ENCODE measurements around the gene CAMK2D.

The CAMK2D gene

DNA sequence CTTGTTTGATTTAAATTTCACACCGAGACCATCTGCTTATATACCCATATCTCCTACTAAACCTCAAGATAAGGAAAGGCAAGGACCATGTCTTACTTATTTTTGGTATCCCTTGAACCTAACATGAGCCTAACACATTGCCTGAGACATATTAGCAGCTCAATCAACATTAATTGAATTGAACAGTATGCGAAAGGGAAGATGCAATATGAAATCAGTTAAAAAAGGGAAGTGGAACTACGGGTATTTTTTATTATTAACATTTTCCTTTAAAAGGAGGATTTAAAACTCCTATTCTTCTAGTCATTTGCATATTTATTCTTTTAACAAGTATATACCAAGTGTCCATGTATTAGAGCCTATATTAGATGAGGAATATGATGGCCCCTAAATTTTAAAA is 197.0 kb downstream of the CAMK2D start:
- DNase-seq (ENCODE audit: low read depth) = no peak

DNA sequence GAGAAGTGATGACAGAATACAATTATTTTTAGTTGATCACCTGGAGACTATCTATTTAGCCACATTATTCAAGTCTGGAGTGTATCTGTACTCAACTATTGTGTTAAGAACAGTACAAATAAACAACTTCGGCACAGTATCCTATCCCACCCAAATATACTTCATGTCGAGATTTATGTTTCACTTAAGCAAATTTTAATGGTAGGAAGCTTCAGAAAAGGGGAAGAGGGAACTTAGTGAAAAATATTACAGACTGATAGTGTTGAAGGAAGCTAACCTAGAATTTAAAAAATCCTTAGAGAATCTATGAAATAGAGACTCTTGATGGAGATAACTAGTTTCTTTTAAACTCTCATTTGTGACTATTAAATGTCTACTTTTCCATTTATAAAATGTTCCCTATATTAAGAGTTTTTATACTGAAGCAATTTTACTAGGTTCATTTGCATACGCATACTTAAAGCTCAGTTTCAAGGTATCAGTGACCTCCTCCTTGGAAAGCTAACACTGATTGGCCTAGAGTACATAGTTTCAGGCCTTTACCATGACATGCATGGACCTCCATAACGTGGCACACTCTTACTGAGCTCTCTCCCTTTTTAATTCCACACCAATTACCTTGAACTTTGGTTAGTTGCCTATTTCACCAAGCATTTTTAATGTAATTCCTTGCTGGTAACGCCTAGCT is 197.7 kb downstream of the CAMK2D start:
- DNase-seq (ENCODE audit: low read depth) = no peak

DNA sequence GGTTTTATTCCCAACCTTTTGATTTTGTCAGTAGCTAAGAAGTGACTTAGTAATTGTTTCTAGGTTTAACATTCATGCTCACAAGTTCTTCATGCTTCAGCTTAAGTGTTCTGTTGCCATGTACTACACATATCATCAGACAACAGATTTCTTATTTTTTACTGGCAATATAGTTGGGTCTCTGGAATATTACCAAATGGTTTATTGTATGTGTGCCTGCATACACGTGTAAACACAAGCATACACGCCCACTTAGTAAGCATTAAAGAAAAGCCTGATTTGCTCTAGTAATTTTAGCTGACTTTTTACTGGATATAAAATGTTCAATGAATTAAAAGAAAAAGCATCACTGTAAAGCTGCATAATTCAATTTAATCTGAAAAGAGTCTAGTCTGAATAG is 199.8 kb downstream of the CAMK2D start:
- no peak for DNase-seq (ENCODE audit: low read depth)

DNA sequence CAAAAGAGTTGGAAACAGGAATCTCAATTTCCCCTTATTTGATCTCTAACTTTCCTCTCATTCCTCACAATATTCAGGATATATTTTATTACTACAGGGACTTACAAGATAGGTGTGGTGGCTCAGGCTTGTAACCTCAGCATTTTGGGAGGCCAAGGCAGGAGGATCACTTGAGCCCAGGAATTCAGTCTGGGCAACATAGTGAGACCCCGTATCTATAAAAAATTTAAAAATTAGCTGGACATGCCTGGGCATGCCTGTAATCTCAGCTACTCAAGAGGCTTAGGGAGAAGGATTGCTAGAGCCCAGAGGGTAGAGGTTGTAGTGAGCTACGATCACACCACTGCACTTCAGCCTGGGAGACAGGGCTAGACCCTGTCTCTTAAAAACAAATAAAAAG is 200.4 kb downstream of the CAMK2D start:
- DNase-seq (ENCODE audit: low read depth) = no peak

DNA sequence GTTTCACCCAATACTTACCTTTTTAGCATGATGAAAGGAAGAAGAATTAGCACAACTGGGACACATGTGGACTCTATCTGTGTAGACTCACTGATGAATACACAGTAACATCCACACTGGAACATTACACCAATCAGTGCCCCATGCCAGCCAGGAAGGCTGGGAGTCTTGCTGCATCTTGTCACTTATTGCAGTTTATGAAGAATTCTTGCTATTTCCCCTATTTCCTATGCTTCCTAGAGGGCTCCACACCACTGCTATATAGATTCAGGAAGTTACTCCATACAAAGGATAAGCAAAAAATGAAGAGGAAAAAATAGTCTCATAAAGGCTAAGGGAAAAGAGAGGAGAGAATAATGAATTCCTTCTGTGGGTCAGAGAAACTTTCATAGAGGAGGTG is 201.0 kb downstream of the CAMK2D start:
- no peak for DNase-seq (ENCODE audit: low read depth)

DNA sequence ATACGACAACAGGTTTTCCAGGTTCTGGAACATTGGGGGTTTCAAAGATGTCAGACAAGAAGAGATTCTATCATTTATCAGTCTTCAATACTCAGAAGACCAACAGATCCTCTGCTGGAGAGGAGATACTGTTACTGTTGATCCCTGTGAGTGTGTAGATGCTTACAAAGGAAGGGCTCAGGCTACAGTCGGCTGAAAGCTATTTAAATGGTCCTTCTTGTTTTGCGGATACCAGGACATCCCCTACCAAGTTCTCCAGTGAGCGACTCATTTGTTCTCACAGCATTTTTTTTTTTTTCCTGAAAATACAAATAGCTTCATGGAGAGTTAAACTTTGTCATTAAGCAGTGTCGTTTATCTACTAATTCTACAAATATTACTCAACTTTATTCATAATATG is 201.6 kb downstream of the CAMK2D start:
- no peak for DNase-seq (ENCODE audit: low read depth)

DNA sequence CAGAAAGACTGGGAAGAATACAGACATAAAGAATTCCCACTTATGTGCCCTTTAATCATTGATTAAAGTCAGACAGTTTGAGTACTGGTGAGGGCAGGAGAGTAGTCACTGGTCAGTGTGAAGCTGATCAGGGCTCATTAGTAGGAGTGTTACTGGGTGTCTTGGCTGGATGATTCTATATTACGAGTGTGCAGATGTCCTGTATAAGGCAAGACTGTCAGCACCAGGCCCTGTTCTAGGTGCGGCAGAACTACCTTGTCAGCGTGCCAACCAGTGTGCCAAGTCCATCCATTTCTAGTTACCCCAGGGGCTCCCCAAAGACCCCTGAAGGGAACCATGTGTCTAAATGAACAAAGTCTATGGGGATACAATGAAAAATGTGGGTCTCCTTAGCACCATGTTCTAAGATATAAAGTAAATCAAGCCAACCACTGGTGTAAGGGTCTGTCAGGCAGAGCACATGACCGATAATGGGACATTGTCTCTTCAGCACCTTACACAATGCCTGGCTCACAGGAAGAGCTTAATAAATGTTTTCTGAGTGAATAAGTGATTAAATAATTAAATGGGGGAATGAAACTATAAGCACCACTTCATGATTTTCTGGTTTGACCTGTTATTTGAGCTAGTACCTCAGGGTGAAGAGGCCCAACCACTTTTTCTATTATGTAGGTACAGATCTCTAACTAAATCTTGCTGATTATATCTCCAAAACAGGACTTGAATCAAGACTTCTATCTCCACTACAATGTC is 205.0 kb downstream of the CAMK2D start:
- DNase-seq (ENCODE audit: low read depth) = no peak

DNA sequence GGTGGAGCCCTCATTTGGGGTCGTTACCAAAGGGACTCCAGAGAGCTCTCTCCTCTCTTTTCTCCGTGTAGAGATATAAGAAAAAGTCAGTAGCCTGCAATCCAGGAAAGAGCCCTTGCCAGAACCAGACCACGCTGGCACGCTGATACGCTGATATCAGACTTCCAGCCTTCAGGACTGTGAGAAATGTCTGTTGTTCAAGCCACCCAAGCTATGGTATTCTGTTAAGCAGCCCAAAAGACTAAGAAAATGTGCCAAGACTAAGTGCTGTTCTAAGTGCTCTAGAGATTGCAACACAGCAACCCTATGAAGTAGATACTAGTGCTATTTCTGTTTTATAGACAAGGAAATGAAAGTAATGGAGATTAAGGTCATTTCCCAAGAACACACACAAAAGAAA is 205.7 kb downstream of the CAMK2D start:
- no peak for DNase-seq (ENCODE audit: low read depth)

DNA sequence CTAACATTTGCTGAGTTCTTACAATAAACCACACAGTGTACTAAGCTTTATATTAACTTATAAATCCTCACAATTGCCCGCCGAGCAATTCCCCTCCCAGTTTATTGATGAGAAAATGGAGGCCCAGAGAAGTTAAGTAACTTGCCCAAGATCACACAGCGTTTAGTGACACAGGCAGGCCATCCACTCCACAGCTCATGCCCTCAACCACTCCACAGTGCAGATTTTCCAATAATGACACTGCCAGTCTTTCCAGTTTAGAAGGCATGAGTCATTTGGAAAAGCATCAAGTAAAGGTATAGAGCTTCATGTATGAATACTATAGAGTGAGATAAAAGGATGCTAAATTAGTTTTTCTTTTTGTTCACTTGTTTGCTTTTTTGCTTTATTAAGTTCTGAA is 208.5 kb downstream of the CAMK2D start:
- DNase-seq (ENCODE audit: low read depth) = no peak

DNA sequence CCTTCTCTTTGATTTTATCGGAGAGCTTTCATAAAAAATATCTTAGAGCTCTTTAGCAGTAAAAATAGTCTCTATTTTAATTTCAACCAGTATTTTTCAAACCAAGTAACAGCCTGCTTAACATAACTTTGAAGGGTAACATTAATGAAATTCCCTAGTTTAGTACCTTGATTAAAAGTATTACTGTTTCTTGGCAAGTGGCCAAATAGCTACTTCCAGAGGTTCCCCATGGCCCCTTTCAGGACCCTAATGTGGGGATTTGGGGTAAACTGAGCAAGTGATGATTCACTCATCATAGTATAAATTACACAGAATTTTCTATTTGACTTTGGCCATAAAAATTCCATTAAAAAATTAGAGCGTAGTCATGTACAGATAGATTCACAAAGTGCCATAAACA is 211.0 kb downstream of the CAMK2D start:
- DNase-seq (ENCODE audit: low read depth) = no peak

DNA sequence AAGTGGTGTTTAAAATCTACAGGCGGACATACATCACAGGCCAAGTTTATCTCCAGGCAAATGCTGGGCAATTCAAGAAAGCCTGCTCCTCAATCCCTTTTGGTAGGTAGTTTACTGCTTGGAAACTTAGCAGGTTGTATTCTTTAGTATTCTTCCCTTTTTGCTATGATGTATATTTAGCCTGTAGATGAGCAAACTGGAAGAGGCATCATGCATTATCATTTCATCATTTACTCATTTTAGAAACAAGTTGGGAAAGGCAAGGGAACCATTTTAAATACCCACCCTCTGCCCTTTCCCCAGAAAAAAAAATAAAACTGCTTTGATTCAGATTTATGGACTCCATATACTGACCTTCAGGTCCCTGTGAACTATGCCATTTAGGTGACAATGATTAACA is 213.2 kb downstream of the CAMK2D start:
- DNase-seq (ENCODE audit: low read depth) = no peak

DNA sequence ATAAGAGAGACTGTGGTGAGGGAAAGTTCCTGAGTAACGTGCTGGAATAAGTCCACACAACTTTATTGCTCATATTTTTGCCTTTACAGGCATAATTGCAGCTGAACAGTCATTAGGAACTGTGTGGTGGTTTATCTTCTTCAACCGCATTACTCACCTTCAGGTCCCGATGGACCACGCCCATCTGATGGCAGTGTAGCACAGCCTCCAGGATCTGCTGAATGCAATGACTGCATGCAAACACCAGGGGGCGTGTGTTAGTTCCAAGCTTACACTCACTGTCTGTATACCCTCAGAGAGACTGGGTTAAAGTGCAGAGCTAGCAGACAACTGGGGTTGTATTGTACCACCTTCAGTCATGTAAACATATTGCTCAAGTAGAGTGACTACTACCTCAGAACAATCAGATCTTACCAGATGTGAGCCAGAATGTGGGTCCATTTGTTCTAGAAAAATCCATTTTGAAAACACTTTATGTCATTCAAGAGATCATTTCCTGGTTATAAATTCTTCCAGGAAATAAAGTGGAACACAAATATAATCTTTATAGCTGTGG is 214.0 kb downstream of the CAMK2D start:
- peak; percentile 91 for DNase-seq (ENCODE audit: low read depth)

DNA sequence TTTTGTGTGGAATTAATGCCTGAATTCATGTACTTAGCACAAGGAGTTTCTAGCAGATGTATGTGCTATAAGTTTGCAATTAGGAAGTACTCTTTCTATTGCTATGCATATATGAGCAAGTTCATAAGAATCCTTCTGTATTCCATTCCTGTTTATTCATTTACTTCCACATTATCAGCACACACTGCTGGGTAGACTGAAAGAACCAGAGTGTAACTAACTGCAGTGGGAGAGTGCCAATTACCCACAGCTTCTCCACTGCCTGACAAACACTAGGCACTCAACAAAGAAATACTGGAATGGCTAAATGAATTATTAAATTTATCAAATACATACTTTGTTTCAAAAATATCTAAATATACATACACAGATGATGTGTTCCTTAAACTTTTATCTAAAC is 219.6 kb downstream of the CAMK2D start:
- no peak for DNase-seq (ENCODE audit: low read depth)

DNA sequence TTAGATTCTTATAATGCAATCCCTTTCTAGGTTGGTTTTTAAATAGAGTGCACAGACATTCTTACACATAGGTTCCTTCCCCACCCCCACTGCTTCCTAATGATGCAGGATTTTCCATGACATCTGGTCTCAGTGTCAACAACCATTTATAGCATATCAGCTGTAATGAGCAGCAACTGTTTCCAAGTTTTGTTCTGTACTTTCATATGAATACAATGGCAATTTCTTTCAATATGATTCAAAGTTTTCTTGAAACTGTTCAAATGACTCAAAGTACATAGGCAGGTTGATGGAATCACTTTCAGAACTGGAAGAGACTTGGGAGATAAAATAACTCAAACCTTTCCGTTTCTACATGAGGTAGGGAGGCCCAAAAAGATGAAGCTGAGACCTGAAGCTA is 220.7 kb downstream of the CAMK2D start:
- peak; percentile 35 for DNase-seq (ENCODE audit: low read depth)

DNA sequence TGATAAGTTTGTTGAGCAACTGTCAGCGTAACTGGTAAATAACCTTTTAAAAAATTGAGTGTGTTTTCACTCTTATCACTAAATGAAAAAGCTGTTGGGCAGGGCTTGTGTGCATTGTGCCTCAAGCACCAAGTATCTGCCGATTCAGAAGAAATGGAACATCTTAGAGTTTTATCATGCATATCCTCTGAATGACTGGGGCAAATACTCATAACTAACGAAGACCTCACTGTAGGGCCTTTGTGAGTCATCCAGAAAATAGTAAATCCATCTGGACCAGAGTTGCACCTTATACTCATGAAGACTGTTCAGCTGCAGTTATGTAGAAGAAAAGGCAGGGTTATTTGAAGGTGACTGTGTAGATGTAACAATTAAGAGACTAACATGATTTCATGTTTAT is 222.1 kb downstream of the CAMK2D start:
- DNase-seq (ENCODE audit: low read depth) = peak; percentile 22

DNA sequence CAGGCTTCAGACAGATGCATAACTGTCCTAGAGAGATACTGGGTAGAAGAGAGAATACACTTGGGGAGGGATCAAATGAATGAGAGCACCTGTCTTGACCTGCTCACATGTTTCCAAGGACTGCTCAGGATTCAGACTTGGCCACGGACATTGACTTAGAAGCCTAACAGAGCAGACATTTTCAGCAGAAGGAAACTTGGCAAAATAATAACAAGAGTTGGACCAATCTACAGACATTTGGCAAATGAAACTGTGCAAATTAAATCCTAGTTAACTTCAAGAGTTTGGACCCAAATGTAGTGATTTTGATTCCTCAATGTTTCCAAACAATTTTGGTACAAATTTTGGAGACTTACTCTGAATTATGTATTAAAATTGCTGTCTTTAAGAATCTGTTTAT is 223.9 kb downstream of the CAMK2D start:
- no peak for DNase-seq (ENCODE audit: low read depth)

DNA sequence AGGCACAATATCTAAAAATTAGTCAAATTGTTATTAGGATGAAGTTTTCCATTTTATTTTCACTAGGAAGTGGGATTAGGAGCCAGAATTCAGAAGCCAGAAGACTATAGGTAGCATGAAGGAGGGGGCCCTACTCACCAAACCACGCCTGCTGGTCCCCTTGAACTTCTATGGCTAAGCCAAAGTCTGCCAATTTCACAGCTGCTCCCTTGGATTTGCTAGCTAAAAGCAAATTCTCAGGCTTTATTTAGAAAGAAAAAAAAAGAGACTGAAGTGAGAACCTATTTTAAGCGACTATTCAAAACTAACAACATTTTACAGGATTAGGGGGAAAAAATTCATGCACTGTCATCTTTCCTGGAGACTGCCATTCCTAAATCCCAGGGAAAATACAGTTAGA is 224.3 kb downstream of the CAMK2D start:
- DNase-seq (ENCODE audit: low read depth) = no peak

DNA sequence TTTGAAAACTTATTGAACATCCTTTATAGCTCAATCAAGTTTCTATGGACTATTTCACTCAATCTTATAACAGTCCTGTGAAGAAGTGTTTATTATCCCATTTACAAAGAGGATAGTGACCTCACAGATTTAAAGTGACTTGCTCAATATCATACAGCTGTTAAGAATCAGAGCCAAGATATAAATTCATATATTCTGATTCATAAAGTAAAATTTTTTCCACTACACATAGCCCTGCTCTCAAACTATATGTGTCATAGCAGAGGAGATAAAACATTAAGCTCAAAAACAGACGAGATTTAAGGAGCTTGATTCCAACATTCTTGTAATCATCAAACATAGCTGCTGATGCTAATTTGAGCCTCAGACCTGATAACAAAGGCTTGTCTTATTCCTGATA is 226.8 kb downstream of the CAMK2D start:
- DNase-seq (ENCODE audit: low read depth) = no peak

DNA sequence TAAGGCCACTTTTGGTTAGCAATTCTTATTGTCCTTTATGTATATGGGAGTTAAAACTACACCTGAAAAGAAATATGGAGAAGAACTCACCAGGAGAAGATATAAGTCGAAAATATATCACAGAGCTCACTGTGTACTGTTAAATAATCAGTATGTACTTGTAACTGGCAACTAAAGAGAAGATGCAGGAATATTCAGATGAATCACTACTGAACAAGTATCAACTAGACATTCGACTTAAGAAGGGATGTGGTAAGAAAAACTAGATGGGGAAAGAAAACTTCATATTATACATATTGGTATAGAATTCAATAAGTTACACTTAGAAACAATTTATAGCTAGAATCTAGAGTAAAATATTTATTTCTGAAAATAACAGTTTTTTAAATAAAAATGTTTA is 230.0 kb downstream of the CAMK2D start:
- no peak for DNase-seq (ENCODE audit: low read depth)

DNA sequence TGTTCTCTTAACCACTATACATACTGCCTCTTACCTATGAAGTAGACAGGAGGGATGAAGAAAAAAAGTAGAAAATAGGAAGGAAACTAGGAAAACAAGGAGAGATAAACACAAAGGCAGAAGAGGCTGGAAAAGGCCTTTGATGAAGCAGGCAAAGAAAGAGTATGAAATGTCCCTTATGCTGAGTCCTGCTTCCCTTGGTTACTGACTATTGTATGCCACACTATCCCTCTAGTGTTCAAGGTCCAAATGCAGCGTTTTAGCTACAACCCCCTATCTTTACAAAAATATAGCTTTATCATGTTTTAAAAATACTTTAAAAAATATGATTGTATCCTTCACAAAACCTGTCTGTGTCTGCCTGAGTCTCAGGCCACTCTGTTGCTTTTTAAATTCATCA is 233.1 kb downstream of the CAMK2D start:
- DNase-seq (ENCODE audit: low read depth) = no peak

DNA sequence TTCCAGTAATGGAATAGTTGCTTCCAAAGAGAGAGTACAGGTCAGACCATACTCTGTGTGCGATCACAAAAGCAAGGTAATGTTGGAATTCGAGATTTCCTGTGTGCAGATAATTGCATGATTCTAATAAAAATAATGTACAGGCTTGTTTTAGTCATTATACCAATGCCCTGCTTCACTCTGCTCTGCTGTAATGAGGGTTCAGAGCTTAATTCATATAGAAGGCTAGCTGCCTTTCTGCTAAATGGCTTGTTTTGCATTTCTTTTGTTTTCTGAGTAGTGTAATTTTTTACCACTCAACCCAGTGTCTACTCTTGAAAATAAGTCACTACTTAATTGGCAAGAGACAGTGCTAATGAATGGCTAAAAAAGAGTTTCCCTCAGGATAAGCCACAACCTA is 236.0 kb downstream of the CAMK2D start:
- no peak for DNase-seq (ENCODE audit: low read depth)

DNA sequence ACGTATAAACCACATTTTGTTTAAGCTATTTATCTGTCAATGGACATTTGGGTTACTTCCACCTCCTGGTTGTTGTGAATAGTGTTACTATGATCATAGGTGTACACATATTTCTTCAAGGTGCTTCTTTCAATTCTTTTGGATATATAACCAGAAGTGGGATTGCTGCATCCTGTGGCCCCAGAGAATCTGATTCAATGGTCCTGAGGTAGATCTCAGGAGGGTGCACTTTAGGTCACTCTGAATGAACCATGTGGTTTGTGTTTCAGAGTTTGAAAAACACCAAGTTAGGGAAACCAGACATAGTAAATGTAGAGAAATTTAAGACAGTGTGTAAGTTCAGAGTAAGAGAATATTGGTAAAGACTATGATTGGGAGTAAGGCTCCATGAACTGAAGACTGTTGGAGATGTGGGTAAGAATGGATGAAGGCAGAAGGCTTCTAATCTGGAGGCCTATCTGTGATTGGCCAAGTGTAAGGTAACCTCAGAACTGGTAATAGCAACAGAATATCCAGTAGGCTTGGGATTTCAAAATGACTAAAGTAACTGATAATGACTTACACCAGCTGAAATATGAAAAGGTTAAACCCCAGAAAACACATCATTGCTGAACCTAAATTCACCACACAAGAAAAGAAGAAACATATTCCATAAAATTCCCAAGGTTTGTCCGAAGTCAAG is 236.9 kb downstream of the CAMK2D start:
- DNase-seq (ENCODE audit: low read depth) = no peak

DNA sequence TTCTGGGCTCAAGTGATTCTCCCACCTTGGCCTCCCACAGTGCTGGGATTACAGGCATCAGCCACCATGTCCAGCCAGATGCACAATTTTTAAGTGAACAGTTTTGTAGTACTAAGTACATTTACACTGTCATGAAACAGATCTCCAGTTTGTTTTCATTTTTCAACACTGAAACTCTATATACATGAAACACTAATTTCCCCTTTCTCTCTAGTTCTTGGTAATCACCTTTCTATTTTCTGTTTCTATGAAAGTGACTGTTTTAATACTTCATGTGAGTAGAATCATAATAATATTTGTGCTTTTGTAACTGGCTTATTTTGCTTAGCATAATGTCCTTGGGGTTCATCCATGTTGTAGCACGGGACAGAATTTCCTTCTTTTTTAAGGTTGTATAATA is 237.4 kb downstream of the CAMK2D start:
- DNase-seq (ENCODE audit: low read depth) = no peak

All from fibroblast of the conjunctiva (primary cell).